HT1080 (cell line): Measurements from ENCODE around the gene SCMH1. TPM values are rescaled to one million over a fixed set of nuclear protein-coding genes. Genes with fewer than 3 reads are reported as not detected.
A peak's percentile ranks its signal among the peaks of the same experiment; 100 is the strongest.

Experiments
- DNase-seq: peaks from one replicate; pipeline ENCODE4 v3.0.0-alpha.2; 2015; ENCODE audit warnings: low read depth
- total RNA-seq: library from RNA; depleted of rRNA; stranded (reverse); fragments of >200 nt; shearing (Covaris generic); gene quantifications from 2 replicates; pipeline ENCODE4 v1.2.3, GENCODE V29; 2014; rRNA removed

Gene SCMH1
- total RNA-seq, 1 experiment from 2014 or later, result 39.2 TPM

- DNase-seq, result peak; percentile 88
These were observed 262.7 kb downstream of the SCMH1 start, which contains the start of gene CTPS1 for GRCh38 chr1:40979241-40980067. Gene CTPS1 (plus strand): TSS chr1:40979696. CDS start chr1:40983291, 3,595 bp downstream.

- no peak for DNase-seq
These were observed 263.2 kb downstream of the SCMH1 start for GRCh38 chr1:40978886-40979240.

DNA sequence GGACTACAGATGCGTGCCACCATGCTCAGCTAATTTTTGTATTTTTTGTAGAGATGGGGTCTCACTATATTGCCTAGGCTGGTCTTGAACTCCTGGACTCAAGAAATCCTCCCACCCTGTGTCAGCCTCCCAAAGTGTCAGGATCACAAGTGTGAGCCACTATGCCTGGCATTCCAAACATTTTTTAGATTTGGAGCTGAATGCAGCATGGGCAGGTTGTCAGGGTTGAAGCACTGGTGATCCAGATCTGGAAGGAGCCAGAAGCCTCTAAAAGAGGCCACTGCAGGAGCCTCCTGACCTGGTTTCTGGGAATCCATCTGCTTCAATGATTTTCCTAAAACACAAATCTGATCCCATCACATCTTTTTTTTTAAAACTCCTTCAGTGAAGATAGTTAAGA lies 264.4 kb downstream of the SCMH1 start:
- DNase-seq, result no peak

Other genes with a start within 250 kb of the SCMH1 start
- gene SLFNL1, start 220.6 kb downstream of the SCMH1 start, total RNA-seq, result 0.17 TPM in 1 of 2 replicates, not detected in the other
- gene FOXO6, start 119.1 kb upstream of the SCMH1 start, total RNA-seq, result 0.90 and 0.97 TPM in 2 replicates
- gene EDN2, start 242.4 kb upstream of the SCMH1 start, total RNA-seq, result not detected in 2 replicates